HUES6 (cell line): Measurements from ENCODE around the gene GABRD.

Source experiments
- H3K27ac ChIP-seq: 2 replicates; pipeline ENCODE4 v1.7.0; 2013; ENCODE audit warnings: low read depth, mild to moderate bottlenecking, low read length, inconsistent platforms
- H3K27me3 ChIP-seq: 2 replicates; pipeline ENCODE4 v1.6.1; 2013; ENCODE audit warnings: low read length; ENCODE audit not compliant: control insufficient read depth, insufficient read depth
- H3K36me3 ChIP-seq: 2 replicates; pipeline ENCODE4 v1.6.1; 2013; ENCODE audit warnings: low read length; ENCODE audit not compliant: control insufficient read depth, insufficient read depth
- H3K4me1 ChIP-seq: 2 replicates; pipeline ENCODE4 v1.6.1; 2013; ENCODE audit warnings: low read length; ENCODE audit not compliant: control insufficient read depth, insufficient read depth
- H3K4me3 ChIP-seq: 2 replicates; pipeline ENCODE4 v1.5.1; 2013; ENCODE audit warnings: low read depth, low read length
- H3K9ac ChIP-seq: one replicate; pipeline ENCODE4 v1.6.1; 2013; ENCODE audit warnings: mild to moderate bottlenecking, low read length
- H3K9me3 ChIP-seq: 2 replicates; pipeline ENCODE4 v1.6.1; 2013; ENCODE audit warnings: low read depth, low read length; ENCODE audit not compliant: control insufficient read depth, insufficient read depth

GABRD gene

GRCh38 chr1:2019172-2019543 lies at the start of gene GABRD:
Gene GABRD (plus strand): TSS chr1:2019345. CDS start chr1:2019424, 79 bp downstream.
- Histone ChIP-seq H3K4me1 (peaks cover 11% of the 10 kb centered on the region), H3K27ac (no peak within 1 kb of the TSS), H3K9ac (no peak within 1 kb of the TSS), H3K27me3 (peaks cover 55% of the 10 kb centered on the region), H3K4me3 (peak within 1 kb of the TSS; percentile 53), H3K36me3 (no peaks in the 10 kb centered on the region), H3K9me3 (no peaks in the 10 kb centered on the region)

GRCh38 chr1:1969505-1969900 lies 49.6 kb upstream of the GABRD start:
- Histone ChIP-seq H3K27me3 (no peaks in the 10 kb centered on the region), H3K9ac (no peak overlapping the region), H3K4me1 (no peaks in the 10 kb centered on the region), H3K4me3 (no peak overlapping the region), H3K27ac (no peak overlapping the region), H3K36me3 (no peaks in the 10 kb centered on the region), H3K9me3 (peaks cover 8% of the 10 kb centered on the region; the same call in 1 of the 2 replicates)

GRCh38 chr1:1969953-1970716 lies 49.0 kb upstream of the GABRD start:
- no peak overlapping the region for H3K27ac ChIP-seq
- no peak overlapping the region for H3K9ac ChIP-seq
- H3K4me3 ChIP-seq: no peak overlapping the region
- peaks cover 8% of the 10 kb centered on the region; the same call in 1 of the 2 replicates for H3K9me3 ChIP-seq
- H3K4me1 ChIP-seq: no peaks in the 10 kb centered on the region
- H3K36me3 ChIP-seq: no peaks in the 10 kb centered on the region
- H3K27me3 ChIP-seq: no peaks in the 10 kb centered on the region

GRCh38 chr1:1971017-1971416 lies 48.1 kb upstream of the GABRD start:
- Histone ChIP-seq H3K9me3 (peaks cover 9% of the 10 kb centered on the region; the same call in 1 of the 2 replicates), H3K9ac (no peak overlapping the region), H3K36me3 (no peaks in the 10 kb centered on the region), H3K4me1 (no peaks in the 10 kb centered on the region), H3K27me3 (no peaks in the 10 kb centered on the region), H3K27ac (no peak overlapping the region), H3K4me3 (no peak overlapping the region)

GRCh38 chr1:1971688-1972087 lies 47.5 kb upstream of the GABRD start:
- Histone ChIP-seq H3K4me3 (no peak overlapping the region), H3K36me3 (no peaks in the 10 kb centered on the region), H3K9me3 (peaks cover 11% of the 10 kb centered on the region; the same call in 1 of the 2 replicates), H3K27me3 (no peaks in the 10 kb centered on the region), H3K27ac (no peak overlapping the region), H3K9ac (no peak overlapping the region), H3K4me1 (no peaks in the 10 kb centered on the region)

- no peak overlapping the region for H3K27ac ChIP-seq
- no peak overlapping the region for H3K9ac ChIP-seq
- H3K4me1 ChIP-seq: no peaks in the 10 kb centered on the region
- H3K27me3 ChIP-seq: no peaks in the 10 kb centered on the region
- no peak overlapping the region for H3K4me3 ChIP-seq
- no peaks in the 10 kb centered on the region for H3K36me3 ChIP-seq
- H3K9me3 ChIP-seq: peaks cover 11% of the 10 kb centered on the region; the same call in 1 of the 2 replicates
Measured at GRCh38 chr1:1972976-1973715, 46.0 kb upstream of the GABRD start.

- Histone ChIP-seq H3K4me3 (no peak overlapping the region), H3K36me3 (no peaks in the 10 kb centered on the region), H3K9ac (no peak overlapping the region), H3K27me3 (no peaks in the 10 kb centered on the region), H3K9me3 (peaks cover 11% of the 10 kb centered on the region; the same call in 1 of the 2 replicates), H3K4me1 (no peaks in the 10 kb centered on the region), H3K27ac (no peak overlapping the region)
Measured at GRCh38 chr1:1973716-1974642, 45.2 kb upstream of the GABRD start.

DNA sequence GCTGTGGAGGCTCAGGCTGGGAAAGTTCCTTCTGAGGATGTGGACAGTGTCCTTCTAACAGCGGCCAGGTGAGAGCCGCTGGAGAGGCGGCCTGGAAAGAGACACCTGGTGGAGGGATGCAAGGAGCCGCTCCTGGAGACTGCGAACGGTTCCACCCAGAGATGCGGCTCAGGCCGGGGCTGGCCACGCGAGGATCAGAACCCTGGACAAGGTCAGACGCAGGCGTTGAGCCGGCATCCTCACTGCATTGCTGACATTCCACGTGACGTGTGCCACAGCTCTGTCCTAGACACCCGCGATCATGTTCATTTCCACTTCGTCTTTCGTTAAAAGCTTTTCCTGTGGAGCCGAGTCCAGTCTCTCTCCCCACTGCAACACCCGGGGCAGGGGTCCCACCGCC lies 44.3 kb upstream of the GABRD start:
- Histone ChIP-seq H3K4me1 (no peaks in the 10 kb centered on the region), H3K36me3 (no peaks in the 10 kb centered on the region), H3K9ac (no peak overlapping the region), H3K27me3 (no peaks in the 10 kb centered on the region), H3K9me3 (peaks cover 11% of the 10 kb centered on the region; the same call in 1 of the 2 replicates), H3K4me3 (no peak overlapping the region), H3K27ac (no peak overlapping the region)

DNA sequence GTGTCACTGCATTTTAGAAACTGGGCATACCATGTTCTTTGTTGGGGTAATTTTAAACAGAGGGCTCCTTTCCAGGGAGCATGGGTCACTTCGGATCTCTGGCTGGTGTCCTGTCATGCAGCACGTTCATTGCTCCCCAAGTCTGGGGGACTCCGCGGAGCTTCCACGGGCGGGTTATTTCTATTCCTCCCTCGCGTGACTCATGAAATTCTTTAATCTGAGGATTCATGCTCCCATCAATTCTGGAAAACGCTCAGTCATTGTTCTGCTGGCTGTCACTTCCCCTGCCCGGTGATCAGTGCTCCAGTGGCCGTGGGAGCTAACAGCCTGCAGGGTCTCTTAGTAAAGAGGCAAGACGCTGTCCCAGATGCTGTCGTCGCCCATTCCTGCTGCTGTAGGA lies 43.6 kb upstream of the GABRD start:
- Histone ChIP-seq H3K9me3 (peaks cover 11% of the 10 kb centered on the region; the same call in 1 of the 2 replicates), H3K4me3 (no peak overlapping the region), H3K9ac (no peak overlapping the region), H3K27me3 (no peaks in the 10 kb centered on the region), H3K4me1 (no peaks in the 10 kb centered on the region), H3K27ac (no peak overlapping the region), H3K36me3 (no peaks in the 10 kb centered on the region)

DNA sequence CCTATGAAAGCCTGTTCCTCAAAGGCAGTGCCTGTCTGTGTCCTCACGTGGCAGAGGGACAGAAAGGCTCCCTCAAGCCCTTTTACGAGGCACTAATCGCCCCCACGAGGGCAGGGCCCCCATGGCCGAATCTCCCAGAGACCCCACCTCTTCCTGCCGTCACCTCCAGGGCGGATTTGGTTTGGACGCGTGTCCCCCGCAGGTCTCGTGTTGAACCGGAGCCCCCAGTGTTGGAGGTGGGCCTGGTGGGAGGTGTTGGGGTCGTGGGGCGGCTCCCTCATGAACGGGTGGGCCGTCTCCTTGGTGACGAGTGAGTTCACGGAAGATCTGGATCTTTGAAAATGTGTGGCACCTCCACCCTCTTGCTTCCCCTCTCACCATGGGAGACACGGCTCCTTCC lies 43.1 kb upstream of the GABRD start:
- Histone ChIP-seq H3K36me3 (no peaks in the 10 kb centered on the region), H3K27me3 (no peaks in the 10 kb centered on the region), H3K4me3 (no peak overlapping the region), H3K9ac (no peak overlapping the region), H3K27ac (no peak overlapping the region), H3K9me3 (peaks cover 7% of the 10 kb centered on the region; the same call in 1 of the 2 replicates), H3K4me1 (no peaks in the 10 kb centered on the region)
